CD4-positive, alpha-beta T cell treated with Interleukin-1 beta for 1 hour (primary cell): ENCODE measurements around the gene DYSF.
"Not testable (repeated sequence)": the region's sequence is repeated elsewhere in the genome, so short reads cannot be mapped to it uniquely, and the experiment has no call there.

Experiments
- DNase-seq, 2 donors: peaks; one replicate each; pipeline ENCODE4 v3.0.0-alpha.2; 2020 to 2022

Gene DYSF

DNA sequence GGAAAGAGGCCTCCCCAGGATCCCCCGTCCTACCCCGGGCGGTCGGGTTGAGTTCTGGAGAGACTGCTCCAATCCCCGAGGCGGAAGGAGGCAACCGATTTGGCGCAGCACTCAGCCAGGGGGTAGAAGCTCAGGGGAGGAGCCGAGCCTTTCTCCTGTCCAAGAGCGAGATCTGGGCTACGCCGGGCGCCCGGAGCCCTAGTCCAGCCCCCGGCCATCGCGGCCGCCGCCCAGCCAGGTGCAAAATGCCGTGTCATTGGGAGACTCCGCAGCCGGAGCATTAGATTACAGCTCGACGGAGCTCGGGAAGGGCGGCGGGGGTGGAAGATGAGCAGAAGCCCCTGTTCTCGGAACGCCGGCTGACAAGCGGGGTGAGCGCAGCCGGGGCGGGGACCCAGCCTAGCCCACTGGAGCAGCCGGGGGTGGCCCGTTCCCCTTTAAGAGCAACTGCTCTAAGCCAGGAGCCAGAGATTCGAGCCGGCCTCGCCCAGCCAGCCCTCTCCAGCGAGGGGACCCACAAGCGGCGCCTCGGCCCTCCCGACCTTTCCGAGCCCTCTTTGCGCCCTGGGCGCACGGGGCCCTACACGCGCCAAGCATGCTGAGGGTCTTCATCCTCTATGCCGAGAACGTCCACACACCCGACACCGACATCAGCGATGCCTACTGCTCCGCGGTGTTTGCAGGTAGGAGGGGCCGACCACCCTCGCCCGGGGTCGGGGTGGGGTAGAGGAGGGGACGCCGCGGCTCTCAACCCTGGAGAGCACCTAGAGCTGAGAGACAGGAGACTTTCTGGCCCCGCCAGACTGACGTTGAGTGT is at the start of gene DYSF:
TSS of gene DYSF (plus strand) at position 158 of the 817 bp plus-strand sequence.
- DNase-seq: peak in 1 of 2 donors; percentile 31

DNA sequence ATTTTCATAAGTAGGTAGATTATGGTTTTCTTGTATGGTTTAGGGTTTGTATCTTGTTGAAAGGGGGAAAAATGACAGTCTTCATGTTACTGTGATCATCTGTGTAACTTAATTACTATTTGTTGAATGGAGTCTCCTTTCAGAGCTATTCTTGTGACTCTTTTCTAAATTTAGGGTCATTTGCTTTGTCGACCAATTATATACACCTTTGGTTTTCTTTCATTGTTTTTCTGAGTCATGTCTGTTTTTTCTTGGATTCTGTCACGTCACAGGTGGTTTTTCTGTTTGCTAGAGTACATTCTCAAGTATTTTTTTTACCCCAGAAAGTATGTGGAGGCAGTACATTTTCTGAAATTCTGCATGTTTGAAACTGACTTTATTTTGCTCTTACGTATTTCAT is 43.8 kb upstream of the DYSF start:
- DNase-seq: no peak

DNA sequence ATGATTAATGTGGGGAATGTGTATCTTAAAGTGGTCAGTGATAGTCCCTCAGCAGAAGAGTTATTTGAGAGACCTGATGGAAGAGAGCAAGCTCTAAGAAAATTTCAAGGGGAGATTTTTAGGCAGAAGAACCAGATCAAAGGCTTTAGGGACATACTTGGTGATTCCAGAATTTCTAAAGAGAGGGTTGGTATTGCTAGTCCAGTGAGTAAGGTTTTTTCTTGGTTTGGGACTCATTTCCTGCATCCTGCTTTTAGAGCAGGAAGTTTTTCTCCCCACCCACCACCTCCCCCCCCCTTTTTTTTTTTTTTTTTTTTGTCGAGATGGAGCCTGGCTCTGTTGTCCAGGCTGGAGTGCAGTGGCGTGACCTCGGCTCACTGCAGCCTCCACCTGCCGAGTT is 42.7 kb upstream of the DYSF start:
- DNase-seq: no peak

DNA sequence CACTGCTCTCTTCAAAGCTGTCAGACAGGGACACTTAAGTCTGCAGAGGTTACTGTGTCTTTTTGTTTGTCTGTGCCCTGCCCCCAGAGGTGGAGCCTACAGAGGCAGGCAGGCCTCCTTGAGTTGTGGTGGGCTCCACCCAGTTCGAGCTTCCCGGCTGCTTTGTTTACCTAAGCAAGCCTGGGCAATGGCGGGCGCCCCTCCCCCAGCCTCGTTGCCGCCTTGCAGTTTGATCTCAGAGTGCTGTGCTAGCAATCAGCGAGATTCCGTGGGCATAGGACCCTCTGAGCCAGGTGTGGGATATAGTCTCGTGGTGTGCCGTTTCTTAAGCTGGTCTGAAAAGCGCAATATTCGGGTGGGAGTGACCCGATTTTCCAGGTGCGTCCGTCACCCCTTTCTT is 36.5 kb upstream of the DYSF start:
- peak; percentile 44 for DNase-seq

DNA sequence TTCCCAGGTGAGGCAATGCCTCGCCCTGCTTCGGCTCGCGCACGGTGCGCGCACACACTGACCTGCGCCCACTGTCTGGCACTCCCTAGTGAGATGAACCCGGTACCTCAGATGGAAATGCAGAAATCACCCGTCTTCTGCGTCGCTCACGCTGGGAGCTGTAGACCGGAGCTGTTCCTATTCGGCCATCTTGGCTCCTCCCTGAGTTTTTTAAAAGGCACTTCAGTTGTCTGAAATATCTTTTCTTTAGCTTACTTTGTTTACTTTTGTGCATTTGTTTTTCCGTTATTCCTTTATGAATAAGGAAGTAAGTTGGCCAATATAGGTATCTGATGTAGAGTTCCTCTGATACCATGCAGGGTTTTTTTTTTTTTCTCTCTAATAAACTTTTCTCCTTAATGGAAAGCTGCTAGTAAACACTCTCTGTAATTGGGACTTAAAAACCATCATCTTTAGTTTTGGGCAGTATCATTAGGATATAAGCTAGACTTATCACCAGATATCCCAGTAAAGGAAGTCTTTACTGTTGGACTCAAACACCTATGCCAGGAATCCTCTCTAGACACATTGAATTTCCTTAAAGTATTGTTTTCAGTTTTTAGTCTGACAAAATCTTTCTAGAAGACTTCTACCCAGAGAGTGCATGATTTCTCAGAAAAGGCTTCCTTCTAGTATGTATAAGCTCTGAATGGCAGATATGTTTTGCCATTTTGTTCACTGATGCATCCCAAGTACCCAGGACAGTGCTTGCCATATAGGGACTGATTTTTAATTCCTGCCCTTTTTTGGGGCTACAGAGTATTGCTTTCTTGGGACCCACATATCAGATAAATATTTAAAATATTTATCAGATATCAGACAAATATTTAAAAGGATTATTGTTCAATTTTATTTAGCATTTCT is 35.8 kb upstream of the DYSF start:
- peak in 1 of 2 donors; percentile 13 for DNase-seq

DNA sequence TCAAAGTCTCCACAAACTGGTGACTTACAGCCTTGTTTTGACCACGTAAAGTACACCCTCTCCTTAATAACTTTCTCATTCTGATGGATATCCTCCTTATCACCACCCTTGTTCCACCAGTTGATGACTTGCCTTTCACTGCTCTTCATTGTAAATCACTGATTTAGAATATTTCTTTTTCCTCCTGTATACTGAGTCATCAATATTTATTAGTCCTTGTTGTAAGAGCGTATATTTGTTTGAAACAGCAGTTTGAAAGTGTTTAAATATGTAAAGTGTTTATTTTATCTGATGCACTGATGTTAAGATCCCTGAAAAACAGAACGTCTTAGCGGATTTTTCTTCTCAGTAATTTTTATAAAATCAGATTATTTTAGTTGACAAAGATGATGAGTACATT is 34.2 kb upstream of the DYSF start:
- DNase-seq: no peak

DNA sequence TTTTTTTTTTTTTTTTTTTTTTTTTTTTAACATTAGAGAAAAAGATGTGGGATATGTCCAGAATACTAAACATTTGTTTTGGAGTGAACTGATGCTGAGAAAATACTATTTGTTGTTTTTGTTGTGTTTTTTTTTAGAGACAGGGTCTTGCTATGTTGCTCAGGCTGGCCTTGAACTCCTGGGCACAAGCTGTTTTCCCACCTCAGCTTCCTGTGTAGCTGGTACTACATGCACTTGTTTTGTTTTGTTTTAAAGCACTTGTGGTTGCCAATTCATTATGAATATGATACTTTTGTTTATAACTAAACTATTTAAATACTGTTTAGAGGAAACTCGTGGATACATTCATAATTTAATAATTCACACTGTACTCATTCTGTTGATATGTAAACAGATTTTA is 33.4 kb upstream of the DYSF start:
- DNase-seq: no peak

DNA sequence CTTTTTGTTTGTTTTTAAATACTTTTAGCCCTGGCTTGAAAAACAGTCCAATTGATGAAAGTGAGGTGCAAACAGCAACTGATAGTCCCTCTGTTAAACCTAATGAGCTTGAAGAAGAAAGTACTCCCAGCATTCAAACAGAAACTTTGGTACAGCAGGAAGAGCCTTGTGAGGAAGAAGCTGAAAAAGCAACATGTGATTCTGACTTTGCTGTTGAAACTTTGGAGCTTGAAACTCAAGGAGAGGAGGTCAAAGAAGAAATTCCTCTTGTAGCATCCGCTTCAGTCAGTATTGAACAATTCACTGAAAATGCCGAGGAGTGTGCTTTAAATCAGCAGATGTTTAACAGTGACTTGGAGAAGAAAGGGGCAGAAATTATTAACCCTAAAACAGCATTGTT is 30.6 kb upstream of the DYSF start:
- DNase-seq: no peak

DNA sequence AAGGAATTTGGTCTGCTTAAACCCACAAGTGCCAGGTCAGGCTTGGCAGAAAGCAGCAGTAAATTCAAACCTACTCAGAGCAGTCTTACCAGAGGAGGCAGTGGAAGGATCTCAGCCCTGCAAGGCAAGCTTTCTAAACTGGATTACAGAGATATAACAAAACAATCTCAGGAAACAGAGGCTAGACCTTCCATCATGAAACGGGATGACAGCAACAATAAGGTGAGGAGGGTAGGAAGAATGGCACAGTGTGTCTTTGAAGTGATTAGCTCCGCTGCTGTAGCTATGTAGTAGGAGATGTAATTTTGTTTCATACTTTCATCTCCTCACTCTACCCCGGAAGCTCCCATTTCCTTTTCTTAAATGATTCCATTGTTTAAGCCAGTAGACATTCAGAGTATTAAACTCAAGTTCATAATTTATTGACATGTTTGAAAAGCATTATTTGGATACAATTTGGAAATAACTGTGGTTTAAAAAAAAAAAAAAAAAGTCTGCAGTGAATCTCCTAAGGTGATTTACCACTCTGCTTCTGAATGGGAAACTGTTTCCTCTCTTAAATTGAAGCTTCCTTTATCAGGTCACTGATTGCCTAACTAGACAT is 29.4 kb upstream of the DYSF start:
- no peak for DNase-seq

DNA sequence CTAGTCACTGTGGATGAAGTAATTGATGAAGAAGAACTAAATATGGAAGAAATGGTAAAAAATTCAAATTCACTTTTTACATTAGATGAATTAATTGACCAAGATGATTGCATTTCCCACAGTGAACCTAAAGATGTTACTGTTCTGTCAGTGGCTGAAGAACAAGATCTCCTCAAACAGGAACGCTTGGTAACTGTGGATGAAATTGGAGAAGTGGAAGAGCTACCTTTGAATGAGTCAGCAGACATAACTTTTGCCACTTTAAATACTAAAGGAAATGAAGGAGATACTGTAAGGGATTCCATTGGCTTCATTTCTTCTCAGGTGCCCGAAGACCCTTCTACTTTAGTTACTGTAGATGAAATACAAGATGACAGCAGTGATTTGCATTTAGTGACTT is 26.6 kb upstream of the DYSF start:
- DNase-seq: no peak

DNA sequence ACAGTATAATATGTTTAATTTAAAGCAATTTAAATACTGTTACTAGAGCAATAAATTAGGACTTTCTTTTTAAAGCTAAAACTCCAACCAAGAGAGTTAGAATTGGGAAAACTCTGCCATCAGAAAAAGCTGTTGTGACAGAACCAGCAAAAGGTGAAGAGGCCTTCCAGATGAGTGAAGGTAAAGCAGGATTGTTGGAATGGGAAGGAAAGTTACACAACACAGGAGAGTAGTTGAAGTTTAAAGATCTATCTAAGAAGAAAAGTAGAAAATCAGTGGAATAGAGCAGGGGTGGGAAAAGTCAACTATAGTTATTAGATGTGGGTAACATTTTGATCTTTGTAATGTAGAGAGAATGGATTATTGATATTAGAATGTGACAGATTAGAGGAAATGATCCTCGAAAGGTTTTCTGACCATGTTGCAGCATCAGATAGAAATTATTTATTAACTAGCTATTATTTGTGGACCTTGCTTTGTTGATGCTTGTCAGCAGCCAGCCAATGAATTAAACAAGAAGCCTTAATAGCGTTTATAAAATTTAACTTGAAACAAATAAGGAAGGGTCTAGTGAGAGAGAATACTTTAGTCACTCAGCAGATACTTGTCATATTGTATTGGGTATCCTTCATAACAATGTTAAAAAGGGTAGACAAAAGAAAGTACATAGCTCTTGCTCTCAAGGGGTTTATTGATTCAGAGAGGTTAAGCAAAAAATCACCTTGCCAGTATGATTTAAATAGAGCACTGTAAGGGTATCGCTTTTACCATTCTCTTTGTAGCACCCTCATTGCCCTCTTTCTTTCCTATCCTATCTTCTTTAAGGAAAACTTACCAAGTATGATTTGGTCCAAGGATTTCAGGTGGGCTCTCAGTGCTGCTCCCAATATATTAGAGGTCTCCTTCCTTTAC is 24.6 kb upstream of the DYSF start:
- no peak for DNase-seq

DNA sequence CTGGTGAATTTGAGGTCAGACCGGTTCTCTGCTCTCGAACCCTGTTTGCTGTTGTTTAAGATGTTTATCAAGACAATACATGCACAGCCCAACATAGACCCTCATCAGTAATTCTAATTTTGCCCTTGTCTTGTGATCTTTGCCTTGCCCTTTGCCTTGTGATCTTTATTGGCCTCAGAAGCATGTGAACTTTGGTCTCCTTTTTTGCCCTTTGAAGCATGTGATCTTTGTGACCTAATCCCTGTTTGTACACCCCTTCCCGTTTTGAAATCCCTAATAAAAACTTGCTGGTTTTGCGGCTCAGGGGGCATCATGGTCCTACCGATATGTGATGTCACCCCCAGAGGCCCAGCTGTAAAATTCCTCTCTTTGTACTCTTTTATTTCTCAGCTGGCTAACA is 8.2 kb upstream of the DYSF start:
- DNase-seq: not testable (repeated sequence)

DNA sequence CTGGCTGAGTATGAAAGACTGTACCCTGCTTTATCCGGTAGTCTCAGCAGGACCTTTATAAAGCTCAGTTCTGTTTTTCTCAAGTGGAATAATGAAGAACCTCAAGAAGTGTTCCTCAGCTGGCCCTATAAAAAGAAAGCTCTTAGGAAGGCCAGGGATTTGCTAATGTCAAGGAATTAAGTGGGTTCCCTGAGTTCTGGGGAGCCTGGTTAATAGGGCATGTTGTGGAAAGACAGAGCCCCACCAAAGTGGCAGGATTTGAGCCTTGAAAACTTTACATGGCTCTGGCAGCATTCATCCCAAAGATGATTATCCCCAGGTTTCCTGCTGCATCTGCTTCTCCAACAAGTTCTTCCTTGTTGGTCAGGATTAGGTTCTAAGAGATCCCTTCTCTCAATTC is 6.9 kb upstream of the DYSF start:
- DNase-seq: no peak

DNA sequence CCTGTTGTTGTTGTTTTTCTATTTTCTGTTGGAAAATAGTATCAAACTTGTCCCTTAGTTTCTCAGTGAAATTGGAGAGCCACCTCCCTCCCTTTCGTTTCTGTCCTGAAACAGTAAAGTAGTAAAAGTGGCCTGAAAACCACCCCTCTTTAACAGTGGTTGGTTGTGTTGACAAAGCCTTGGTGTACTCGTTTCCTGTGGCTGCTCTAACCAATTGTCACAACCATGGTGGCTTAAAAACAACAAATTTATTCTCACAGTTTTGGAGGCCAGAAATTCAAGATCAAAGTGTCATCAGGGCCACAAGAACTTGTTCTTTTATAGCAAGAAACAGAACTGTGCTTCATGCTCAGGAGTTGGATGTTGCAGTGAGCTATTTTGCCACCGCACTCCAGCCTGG is 4.0 kb upstream of the DYSF start:
- no peak for DNase-seq

DNA sequence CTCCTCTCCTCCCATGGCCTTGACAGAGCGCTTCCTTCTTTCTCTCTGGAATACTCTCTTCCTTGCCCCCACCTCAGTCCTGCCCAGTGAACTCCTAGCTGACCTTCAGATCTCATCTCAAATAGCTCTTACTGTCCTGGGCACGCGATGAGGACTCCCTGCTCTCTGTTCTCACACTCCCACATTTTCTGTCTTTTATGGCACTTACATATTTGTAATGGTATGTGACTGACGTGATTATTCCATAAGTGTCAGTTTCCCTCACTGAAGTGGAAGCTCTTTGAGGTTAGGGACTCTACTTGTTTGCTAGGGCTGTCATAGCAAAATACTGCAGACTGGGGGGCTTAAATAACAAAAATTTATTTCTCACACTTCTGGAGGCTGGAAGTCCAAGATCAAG is 1.7 kb upstream of the DYSF start:
- no peak for DNase-seq

DNA sequence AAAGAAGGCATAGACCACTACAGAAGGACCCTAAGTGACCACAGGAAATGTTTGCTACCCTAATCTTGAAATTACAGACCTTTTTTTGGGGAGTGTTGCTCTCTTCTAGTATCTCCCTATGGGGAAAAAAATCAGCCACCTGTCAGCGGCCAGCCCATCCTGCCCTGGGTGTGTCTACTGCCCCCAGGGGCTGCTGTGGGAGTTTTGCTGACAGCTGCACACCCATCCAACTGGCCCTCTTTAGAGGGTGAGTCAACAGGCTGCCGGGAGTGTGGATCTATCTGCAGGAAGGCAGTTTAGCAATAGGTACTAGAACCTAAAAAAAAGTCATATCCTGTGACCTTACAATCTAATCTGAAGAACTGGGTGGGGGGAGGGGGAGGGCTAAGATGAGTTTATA is 796 bp upstream of the DYSF start:
- DNase-seq: peak in 1 of 2 donors; percentile 45

DNA sequence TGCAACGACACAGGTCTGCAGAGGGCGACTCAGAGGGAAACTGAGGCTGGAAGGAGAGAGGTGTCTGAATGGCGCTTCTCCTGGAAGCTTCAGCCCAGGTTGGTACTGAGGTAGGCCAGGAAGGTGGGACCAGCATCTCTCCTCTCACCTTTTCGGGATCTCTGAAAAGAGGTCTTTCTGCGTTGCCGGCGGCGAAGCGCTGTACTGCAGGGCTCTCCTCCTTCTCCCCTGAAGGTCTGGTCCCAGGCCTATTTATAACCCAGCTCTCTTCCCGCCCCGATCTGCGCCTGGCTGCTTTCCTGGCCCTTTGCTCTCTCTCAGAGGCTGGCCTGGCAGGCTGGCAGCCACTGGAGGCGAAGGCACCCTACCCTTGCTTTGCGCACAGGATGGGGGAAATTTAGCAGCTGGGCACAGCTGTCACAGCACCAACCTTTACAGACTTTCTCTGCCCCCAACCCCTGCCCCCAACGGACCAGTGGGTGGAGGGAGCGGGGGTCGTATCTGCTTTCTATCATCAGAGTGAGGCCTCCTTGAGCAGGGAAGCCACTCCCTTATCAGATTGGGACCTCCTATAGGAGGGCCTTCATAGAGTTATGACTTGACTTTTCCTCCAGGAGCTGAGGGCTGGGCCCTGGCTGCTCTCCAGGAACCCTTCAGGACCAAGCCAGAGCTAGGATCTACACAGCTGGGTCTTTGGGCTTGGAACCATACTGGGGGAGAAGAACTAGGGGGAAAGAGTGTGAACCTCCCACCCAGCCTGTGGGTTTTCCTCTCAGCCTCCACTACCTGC is 1.1 kb downstream of the DYSF start:
- DNase-seq: no peak

DNA sequence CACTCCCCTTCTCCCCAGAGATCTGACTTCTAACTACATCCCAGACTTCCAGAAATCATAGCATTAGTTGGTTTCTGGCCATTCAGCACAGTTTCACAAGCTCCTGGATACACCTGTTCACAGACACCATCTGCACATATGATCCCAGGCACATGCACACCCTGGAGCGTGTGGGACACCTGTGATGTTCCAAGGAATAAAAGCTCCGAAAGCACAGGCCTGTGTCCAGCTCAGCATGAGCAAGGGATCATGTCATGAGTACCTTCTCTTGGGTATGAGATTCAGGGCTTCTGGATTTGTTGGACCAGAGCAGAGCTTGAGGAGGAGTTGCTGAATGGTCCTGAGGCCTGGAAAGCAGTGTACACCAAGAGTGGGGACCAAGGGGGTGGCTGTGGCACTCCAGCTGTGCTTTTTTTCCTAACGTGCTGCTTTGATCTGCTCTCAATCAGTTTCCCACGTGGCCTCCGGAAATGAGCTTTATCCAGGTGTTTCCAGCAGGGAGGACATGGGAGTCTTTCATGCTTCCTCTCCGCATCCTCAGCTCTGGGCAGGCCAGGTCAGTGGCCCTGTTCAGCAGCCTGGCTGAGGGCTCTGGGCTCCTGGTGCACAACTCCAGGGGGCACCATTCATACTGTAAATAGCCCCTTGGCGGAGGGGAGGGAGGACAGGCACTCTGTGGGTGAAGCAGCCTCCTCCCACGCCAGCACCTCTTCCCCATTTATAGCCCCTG is 1.8 kb downstream of the DYSF start:
- no peak for DNase-seq

DNA sequence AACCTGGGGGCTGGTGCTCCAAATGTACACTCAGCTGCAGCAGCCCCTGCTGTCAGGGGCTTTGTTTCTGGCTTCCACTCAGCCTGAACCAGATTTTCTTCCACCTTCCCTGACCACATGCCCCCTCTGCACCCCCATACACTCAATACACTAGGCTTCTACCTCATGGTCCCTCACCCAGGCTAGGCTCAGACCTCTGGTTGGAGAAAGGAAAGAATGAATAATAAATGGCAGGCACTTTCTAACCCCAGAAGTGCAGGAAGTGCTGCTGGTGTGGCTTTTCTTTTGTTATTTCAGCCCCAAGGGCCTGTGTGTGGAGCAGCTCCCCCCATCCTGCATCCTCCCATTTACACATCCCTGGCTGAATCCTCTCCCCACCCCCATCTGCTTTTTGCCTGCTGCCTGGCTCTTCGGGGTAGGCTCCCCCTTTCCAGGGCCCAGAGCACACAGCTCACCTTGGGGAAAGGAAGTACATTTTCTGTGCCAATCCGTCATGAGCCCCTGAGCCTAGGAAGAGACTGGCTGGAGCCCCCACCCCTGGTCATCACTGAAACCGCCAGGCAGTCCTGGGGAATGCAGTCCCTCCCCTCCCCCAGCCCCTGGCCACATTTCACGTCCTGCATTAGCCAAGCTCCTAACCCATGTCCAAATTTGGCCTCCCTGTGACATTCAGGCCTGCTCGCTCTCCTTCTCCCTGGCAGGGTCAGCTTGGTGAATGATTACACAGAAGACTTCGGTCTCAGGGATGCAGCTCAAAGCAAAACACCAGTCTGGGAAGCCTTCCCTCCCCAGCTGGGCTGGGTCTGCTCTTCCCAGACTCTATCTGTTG is 2.6 kb downstream of the DYSF start:
- no peak for DNase-seq

DNA sequence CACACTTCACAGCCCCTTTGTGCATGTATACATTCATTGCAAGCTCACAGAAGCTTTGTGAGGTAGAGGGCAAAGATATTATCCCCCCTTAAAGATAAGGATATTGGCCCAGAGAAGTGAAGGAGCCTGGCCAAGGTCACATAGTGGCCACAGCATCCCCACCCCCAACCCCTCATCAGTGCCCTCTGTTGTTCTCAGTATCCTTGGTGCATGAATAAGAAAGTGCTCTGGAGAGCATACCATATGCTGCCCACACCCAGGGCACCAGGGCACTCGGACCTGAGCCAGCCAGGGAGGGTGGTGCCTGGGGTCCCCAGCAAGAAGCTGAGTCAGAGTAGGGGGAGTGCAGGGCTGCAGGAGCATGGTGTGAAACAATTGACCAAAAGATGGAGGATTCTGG is 3.3 kb downstream of the DYSF start:
- no peak for DNase-seq
